Uterus (tissue), 4 donors: ENCODE results near the gene ADGRD2. TPM values are rescaled to one million over a fixed set of nuclear protein-coding genes. Genes with fewer than 3 reads are reported as not detected.

ENCODE experiments used
- DNase-seq, 2 donors: peaks; one replicate each; pipeline ENCODE4 v3.0.0-alpha.2; 2019 to 2020
- H3K27ac ChIP-seq, 2 donors: fragments of 200-600 bp; sonication (generic); 1 replicate in 1 of 2; 2 replicates in 1 of 2; pipeline ENCODE4 v1.5.1; 2016 to 2018
- H3K27me3 ChIP-seq, 2 donors: fragments of 200-600 bp; sonication (generic); one replicate each; pipeline ENCODE4 v1.5.1; 2018 to 2019; ENCODE audit warnings: control low read depth in 1 of 2
- H3K36me3 ChIP-seq, 2 donors: fragments of 200-600 bp; sonication (generic); one replicate each; pipeline ENCODE4 v1.5.1; 2019; ENCODE audit warnings: control low read depth in 1 of 2
- H3K4me1 ChIP-seq, 2 donors: fragments of 200-600 bp; sonication (generic); one replicate each; pipeline ENCODE4 v1.5.1; 2018 to 2019; ENCODE audit warnings: control low read depth in 1 of 2
- H3K4me3 ChIP-seq, 2 donors: fragments of 200-600 bp; sonication (generic); 1 replicate in 1 of 2; 2 replicates in 1 of 2; pipeline ENCODE4 v1.5.1; 2018 to 2019; ENCODE audit warnings: mild to moderate bottlenecking in 1 of 2
- H3K9me3 ChIP-seq, 2 donors: fragments of 200-600 bp; sonication (generic); one replicate each; pipeline ENCODE4 v1.5.1; 2019; ENCODE audit warnings: control low read depth in 1 of 2
- CTCF ChIP-seq, 4 experiments: fragments of 200-600 bp in 2 of 4; fragments of 450-650 bp in 2 of 4; sonication (generic) in 2 of 4; IDR thresholded peaks; one replicate each; pipeline ENCODE4 v1.5.1; 2016 to 2019; ENCODE audit warnings: antibody characterized with exemption in 4 of 4, mild to moderate bottlenecking in 2 of 4, moderate library complexity in 1 of 4
- POLR2A ChIP-seq, 2 donors: fragments of 450-650 bp; IDR thresholded peaks; one replicate each; pipeline ENCODE4 v1.6.1; 2016; ENCODE audit warnings: antibody characterized with exemption in 2 of 2, mild to moderate bottlenecking in 1 of 2, moderate library complexity in 1 of 2
- intact Hi-C: fragments of 100-400 bp; cut with DNase I; formaldehyde crosslinking; loops from one replicate; pipeline ENCODE4 v1.15.1; 2023; ENCODE audit warnings: low total_unique reads
- total RNA-seq, 4 donors: library from RNA; depleted of rRNA in 3 of 4; stranded (reverse); fragments of >200 nt in 3 of 4; gene quantifications; one replicate each; pipeline versions ENCODE4 v1.1.0 to v1.2.4, GENCODE V29; 2014 to 2023
- donor health status: DM: yes; HTN: yes; CAD: no.

Gene ADGRD2
- total RNA-seq, 4 donors from 2014 or later = 0.76 TPM; not detected in 3

DNA sequence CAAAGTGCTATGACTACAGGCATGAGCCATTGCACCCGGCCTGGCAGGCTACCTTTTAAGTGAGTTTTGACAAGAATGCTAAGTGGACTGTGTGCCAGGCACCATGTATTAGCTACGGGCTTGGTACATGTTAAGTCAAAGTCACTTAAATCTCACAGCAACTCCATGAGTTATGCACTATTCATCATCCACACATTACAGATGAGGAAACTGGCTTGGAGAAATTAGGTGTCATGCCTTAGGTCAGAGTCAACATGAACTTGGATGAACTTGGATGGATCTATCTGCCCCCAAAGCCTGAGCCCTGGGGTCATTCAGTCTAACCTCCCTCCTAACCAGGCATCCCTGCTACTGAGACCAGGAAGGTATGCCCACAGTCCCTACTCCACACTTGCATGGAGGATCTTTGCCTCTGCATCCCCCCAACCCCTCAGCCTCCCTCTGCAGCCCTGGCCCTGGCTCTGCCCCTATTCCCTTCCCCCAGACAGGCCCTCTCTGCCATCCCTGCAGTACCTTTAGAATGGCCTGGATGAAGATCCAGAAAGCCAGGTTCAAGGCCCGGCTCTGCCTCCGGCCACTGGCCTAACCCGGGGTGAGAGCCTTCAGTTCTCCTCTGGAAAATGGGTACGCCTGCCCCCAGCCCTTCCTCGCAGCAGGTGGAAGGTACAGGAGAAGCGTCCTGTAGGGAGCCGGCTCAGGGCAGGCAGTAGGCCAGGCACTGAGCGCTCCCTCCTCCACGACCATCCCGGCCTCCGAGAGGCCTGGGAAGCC, 685 bp upstream of the ADGRD2 start:
- Histone ChIP-seq H3K4me3 (no peak overlapping the region), H3K27me3 (peaks cover 0 to 19% of the 10 kb centered on the region in 2 donors), H3K27ac (no peak overlapping the region), H3K36me3 (no peaks in the 10 kb centered on the region), H3K9me3 (no peaks in the 10 kb centered on the region), H3K4me1 (no peaks in the 10 kb centered on the region)
- DNase-seq = no peak
- no peak for TF ChIP-seq POLR2A (IDR thresholded peaks at IDR 0.05)
- no peak for TF ChIP-seq CTCF (IDR thresholded peaks at IDR 0.05)
- intact Hi-C loops = no loop called here

- H3K4me1 ChIP-seq = no peaks in the 10 kb centered on the region
- TF ChIP-seq CTCF (IDR thresholded peaks at IDR 0.05) (no peak), POLR2A (IDR thresholded peaks at IDR 0.05) (no peak)
- no peaks in the 10 kb centered on the region for H3K9me3 ChIP-seq
- DNase-seq = no peak
- no peaks in the 10 kb centered on the region for H3K36me3 ChIP-seq
- peaks cover 0 to 19% of the 10 kb centered on the region in 2 donors for H3K27me3 ChIP-seq
- intact Hi-C loops = no loop called here
- H3K4me3 ChIP-seq = no peak overlapping the region
- no peak overlapping the region for H3K27ac ChIP-seq
Measured at GRCh38 chr9:124450931-124451661, 845 bp downstream of the ADGRD2 start.

- no peak overlapping the region for H3K4me3 ChIP-seq
- DNase-seq = no peak
- peaks cover 0 to 19% of the 10 kb centered on the region in 2 donors for H3K27me3 ChIP-seq
- no peaks in the 10 kb centered on the region for H3K4me1 ChIP-seq
- H3K27ac ChIP-seq = no peak overlapping the region
- no peaks in the 10 kb centered on the region for H3K9me3 ChIP-seq
- intact Hi-C loops = no loop called here
- no peaks in the 10 kb centered on the region for H3K36me3 ChIP-seq
- TF ChIP-seq CTCF (IDR thresholded peaks at IDR 0.05) (no peak), POLR2A (IDR thresholded peaks at IDR 0.05) (no peak)
Measured at GRCh38 chr9:124452326-124452725, 2.1 kb downstream of the ADGRD2 start.

DNA sequence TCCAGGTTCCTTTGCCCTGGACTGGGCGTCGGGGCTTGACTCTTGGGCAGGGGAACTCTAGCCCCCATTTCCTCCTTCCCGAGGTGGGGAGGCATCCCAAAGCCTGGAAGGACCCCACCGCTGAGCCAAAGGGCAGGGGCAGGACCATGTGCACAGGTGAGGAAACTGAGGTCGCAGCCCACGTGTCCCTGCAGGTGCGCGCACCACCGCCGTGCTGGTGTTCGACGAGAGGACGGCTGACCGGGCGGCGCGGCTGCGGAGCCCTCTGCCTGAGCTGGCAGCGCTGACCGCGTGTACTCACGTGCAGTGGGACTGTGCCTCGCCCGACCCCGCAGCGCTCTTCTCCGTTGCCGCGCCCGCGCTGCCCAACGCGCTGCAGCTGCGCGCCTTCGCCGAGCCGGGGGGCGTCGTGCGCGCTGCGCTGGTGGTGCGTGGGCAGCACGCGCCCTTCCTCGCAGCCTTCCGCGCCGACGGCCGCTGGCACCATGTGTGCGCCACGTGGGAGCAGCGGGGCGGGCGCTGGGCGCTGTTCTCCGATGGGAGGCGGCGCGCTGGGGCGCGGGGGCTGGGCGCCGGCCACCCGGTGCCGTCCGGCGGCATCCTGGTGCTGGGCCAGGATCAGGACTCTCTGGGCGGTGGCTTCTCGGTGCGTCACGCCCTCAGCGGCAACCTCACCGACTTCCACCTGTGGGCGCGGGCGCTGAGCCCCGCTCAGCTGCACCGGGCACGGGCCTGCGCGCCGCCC, 2.8 kb downstream of the ADGRD2 start:
- DNase-seq = no peak

More for the DNA sequence above, 2.8 kb downstream of the ADGRD2 start:
- Histone ChIP-seq H3K4me3 (no peak overlapping the region), H3K27me3 (peaks cover 0 to 19% of the 10 kb centered on the region in 2 donors), H3K9me3 (no peaks in the 10 kb centered on the region), H3K4me1 (no peaks in the 10 kb centered on the region), H3K36me3 (no peaks in the 10 kb centered on the region), H3K27ac (no peak overlapping the region)
- TF ChIP-seq CTCF (IDR thresholded peaks at IDR 0.05) (no peak), POLR2A (IDR thresholded peaks at IDR 0.05) (no peak)
- intact Hi-C loops = no loop called here
